NCI-H2227 treated with DMSO at 0.1 percent for 48 hours (cell line): ENCODE results near the gene MRS2.
A peak's percentile ranks its signal among the peaks of the same experiment; 100 is the strongest.
"Not testable (repeated sequence)": the region's sequence is repeated elsewhere in the genome, so short reads cannot be mapped to it uniquely, and the experiment has no call there.

Experiments used
- DNase-seq: peaks from one replicate; lab custom pipeline; 2025; lab: John Stamatoyannopoulos, UW

The MRS2 gene, protein sequence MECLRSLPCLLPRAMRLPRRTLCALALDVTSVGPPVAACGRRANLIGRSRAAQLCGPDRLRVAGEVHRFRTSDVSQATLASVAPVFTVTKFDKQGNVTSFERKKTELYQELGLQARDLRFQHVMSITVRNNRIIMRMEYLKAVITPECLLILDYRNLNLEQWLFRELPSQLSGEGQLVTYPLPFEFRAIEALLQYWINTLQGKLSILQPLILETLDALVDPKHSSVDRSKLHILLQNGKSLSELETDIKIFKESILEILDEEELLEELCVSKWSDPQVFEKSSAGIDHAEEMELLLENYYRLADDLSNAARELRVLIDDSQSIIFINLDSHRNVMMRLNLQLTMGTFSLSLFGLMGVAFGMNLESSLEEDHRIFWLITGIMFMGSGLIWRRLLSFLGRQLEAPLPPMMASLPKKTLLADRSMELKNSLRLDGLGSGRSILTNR

DNA sequence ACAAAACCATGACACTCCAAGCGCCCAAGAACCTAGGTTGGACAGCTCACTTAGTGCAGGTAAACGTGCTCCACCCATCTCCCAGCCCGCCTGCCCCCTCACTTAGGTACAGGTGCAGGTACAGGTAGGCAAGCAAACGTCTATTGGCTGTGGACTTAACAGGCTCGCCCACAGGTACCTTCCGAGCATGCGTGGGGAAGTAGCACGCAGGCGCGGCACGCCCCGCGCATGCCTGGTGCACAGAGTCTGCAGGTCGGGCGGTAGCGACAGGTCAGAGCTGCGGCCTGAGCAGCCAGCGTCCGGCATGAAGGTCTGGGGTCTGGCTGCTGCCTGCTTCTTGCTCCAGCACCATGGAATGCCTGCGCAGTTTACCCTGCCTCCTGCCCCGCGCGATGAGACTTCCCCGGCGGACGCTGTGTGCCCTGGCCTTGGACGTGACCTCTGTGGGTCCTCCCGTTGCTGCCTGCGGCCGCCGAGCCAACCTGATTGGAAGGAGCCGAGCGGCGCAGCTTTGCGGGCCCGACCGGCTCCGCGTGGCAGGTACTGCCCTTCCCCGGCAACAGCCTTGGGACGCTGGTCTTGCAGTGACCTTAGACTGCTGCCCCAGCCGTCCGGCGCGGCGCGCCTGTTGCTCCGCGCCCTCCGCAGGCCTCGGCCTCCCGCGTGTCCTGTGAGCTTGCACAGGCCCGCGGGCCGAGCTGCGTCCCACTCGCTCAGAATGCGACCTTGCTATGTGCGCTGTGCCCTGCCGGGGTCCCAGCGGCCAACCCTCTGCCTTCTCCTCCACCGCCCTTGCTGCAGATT lies at the start of gene MRS2:
TSS of gene MRS2 (plus strand) at position 240 of the 804 bp plus-strand sequence. CDS start at position 351, 111 bp downstream.
- DNase-seq: peak; percentile 66

DNA sequence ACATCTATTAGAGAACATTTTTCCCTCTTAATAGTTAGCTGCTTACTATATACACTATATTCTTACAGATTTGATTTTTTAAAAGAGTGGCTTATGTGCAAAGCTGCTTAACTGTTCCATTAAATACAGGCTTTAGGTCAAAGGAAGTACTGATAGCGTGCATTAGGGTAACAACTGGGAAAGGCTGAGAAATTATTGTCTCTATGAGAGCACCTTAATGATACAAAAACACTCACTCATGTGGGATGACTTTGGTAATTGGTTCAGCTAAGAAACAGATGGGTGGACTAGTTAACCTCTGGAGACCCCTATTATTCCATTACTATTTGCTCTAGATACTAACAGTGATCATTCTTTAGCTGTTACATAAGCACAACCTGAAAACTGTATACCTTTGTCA lies 48.9 kb upstream of the MRS2 start:
- peak; percentile 17 for DNase-seq

DNA sequence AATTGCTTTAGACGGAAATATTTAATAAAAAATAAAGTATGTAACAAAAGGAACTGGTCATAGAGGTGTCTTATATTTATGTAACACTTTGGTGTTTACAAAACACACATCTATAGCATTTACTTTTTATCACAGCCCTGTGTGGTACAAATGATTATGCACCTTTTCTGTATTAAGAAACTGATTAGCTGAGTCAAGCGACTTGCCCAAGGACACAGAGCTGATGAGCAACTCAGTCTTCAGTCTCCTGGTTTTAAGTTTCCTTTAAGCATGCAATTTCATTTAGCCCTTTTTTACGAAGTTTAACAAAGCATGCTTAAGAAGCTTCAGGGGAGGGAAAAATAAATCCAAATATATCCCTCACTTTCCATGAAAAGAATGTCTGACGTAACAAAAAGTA lies 47.3 kb upstream of the MRS2 start:
- DNase-seq: no peak

DNA sequence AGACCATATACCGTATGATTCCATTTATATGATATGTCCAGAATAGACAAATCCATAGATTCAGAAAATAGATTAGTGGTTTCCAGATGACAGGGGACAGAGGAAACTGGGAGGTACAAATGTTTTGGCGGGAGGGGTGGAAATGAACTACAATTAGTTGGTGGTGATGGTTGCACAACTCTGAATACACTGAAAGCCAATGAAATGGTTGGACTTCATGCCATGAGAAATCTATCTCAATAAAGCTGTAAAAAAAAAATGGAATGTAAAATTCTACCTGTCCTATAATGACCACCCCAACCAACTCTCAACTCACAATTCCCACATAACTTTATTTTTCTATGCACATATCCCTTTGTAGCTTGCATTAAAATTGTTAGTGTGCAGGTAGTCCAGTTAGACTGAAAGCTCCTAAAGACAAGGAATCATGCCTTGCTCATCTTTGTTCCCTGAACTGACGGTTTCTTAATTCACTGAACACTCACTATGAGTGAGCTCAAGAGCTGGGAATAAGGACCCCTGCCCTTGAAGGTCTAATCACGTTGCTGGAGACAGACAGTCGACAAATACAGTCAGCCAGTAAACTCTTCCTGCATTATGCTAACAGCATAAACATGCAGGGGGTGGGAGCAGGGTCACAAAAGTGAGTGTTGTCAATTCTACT lies 46.3 kb upstream of the MRS2 start:
- peak; percentile 57 for DNase-seq

DNA sequence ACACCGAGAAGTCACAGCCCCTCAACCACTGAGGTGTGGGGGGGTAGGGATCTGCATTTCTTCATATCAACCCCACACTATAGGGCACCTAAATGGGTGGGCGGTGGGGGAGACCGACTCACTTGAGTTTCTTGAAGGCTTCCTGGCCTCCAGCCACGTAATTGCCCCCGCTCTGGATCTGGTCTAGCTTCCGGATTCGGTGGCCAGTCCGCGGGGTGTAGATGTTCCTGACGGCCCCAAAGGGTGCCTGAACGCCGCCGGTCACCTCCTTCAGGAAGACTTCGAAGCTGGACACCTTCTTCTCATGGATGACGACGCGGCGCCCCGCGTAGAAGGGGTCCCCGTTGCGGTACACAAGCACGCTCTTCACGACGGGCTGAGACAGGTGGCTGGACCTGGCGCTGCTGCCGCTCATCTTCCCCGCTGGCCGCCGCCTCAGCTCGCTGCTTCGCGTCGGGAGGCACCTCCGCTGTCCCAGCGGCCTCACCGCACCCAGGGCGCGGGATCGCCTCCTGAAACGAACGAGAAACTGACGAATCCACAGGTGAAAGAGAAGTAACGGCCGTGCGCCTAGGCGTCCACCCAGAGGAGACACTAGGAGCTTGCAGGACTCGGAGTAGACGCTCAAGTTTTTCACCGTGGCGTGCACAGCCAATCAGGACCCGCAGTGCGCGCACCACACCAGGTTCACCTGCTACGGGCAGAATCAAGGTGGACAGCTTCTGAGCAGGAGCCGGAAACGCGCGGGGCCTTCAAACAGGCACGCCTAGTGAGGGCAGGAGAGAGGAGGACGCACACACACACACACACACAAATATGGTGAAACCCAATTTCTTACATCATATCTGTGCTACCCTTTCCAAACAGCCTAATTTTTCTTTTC lies 45.2 kb upstream of the MRS2 start, which contains the start of gene DCDC2:
TSS of gene DCDC2 (minus strand) at position 724 of the 883 bp plus-strand sequence. CDS start at position 415, 309 bp downstream.
- DNase-seq: peak; percentile 50

DNA sequence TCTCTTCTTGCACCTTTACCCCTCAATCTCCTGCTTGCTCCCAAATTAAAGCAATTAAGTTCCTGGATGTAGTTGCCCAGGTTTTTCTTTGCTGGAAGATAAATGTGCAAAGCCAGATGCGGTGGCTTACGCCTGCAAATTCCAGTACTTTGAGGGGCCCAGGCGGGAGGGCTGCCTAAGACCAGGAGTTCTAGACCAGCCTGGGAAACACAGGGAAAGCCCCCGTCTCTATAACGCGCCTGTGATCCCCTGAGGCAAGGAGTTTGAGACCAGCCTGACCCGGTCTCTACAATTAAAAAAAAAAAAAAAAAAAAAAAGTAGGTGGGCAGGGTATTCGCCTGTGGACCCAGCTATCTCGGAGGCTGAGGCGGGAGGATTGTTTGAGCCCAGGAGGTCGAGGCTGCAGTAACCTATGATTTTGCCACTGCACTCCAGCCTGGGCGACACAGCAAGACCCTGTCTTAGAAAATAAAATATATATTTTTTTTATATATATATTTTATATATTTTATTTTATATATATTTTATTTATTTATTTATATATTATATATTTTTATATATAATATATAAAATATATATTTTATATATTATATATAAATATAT lies 44.4 kb upstream of the MRS2 start:
- no peak for DNase-seq

DNA sequence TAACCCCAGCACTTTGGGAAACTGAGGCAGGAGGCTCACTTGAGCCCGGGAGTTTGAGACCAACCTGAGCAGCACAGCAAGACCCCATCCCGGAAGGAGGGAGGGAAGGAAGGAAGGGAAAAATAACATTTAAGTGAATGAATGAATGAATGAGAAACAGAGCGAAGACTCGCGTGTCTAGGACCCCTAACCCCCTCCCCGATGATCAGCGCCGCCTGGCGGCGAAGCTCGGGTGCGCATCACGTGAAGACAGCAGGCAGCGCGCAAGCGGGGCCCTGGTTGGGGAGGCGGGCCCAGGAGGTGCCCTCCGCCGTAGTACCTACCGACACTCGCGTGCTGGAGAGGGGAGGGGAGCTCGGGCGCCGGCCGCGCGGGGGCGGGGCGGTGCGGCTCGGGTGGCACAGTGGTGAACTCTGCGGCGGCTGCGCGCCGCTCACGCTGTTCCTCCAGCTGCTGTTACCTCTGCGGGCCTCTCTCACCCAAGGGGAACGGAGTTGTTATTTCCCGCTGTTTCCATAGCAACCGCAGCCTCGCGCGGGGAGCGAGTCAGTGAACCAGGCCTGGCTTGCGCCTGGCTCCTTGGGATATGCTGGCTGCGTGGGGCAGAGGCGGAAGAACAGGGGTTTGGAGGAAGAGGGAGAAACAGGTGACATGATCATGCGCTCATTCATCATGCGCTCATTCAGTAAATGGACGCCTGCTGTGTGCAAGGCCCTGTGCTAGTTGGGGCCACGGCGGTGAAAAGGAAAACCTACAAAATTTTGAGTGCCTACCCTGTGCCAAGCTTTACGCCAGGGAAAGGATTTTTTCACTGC lies 42.9 kb upstream of the MRS2 start:
- peak; percentile 96 for DNase-seq

DNA sequence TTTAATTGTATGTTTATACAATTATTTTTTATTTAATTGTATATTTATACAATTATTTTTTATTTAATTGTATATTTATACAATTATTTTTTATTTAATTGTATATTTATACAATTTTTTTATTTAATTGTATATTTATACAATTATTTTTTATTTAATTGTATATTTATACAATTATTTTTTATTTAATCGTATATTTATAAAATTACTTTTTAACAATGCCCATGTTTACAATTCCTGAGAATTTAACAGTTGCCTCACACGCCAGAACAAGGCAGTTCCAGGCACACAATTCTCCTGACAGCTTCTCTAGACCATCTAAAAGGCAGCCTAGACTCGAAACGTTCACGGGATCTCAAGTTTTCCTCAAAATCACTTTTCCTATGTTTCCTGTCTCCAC lies 40.4 kb upstream of the MRS2 start:
- DNase-seq: not testable (repeated sequence)

DNA sequence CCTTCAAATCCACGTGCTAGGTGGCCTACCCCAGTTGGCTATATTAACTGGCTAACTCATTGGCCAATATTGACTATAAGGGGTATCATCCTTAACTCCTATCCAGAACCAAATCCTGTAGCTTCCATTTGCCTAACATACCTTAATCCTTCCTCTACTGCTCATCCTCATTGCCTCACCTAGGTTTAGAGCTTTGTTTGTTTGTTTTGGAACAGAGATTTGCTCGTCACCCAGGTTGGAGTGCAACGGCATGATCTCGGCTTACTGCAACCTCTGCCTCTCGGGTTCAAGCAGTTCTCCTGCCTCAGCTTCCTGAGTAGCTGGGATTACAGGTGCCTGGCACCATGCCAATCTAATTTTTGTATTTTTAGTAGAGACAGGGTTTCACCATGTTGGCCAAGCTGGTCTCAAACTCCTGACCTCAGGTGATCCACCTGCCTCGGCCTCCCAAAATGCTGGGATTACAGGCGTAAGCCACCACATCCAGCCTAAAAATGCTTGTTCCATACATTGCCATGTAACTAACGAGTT lies 37.6 kb upstream of the MRS2 start:
- DNase-seq: not testable (repeated sequence)

DNA sequence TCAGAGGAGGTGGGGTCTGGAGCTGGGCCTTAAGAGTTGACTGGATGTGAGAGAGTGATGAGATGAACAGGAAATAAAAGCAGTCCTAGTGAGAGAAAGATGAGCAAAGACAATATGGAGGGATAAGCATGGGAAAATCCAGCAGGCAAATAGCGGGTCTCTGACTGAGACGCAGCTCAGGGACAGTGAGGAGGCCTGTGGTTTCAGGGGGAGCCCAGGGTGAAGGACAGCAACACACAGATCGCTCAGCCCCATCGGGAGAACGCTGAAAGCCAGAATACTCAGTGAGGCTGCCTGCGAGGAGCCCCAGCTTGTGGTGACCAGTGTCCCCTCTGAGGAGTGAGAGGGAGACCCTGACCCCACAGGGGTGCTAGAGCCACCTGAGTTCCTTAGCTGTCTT lies 28.1 kb upstream of the MRS2 start:
- DNase-seq: no peak

DNA sequence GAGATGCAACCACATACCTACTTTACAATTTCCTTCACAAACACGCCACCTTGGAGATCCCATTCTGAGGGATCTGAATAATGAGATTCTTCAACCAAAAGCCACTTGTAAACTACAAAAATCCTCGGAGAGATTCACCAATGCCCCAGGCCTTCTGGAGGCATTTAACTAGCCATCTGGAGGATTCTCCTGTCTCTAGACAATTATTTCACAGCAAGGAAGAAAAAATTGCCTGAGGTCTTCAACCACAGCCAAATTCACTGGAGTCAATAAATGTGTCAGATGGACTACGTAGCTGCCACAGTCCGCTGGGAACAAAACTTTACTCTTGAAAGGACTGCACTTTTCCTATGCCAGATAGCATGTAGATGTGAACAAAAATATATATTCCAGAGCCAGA lies 25.9 kb upstream of the MRS2 start:
- no peak for DNase-seq

DNA sequence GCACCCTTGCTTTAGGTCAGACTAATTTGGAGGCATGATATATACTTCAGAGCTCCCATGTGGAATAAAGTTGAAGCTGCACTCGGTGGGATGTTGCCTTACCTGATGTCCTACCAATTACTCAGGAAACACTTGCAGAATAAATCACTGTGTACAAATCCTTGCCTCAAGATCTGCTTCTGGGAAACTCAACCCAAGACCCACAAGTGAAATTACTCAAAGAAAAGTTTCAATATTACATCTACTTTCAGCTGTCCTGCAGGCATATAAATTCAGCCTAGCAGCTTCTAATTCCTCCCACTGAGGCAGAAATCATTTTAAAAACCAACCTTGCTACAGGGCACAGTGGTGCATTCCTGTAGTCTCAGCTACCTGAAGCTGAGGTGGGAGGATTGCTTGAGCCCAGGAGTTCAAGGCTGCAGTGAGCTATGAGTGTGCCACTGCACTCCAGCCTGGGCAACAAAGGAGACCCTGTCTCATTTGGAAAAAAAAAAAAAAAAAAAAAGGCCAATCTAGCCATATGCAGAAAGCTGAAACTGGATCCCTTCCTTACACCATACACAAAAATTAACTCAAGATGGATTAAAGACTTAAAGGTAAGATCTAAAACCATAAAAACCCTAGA lies 24.2 kb upstream of the MRS2 start:
- no peak for DNase-seq

DNA sequence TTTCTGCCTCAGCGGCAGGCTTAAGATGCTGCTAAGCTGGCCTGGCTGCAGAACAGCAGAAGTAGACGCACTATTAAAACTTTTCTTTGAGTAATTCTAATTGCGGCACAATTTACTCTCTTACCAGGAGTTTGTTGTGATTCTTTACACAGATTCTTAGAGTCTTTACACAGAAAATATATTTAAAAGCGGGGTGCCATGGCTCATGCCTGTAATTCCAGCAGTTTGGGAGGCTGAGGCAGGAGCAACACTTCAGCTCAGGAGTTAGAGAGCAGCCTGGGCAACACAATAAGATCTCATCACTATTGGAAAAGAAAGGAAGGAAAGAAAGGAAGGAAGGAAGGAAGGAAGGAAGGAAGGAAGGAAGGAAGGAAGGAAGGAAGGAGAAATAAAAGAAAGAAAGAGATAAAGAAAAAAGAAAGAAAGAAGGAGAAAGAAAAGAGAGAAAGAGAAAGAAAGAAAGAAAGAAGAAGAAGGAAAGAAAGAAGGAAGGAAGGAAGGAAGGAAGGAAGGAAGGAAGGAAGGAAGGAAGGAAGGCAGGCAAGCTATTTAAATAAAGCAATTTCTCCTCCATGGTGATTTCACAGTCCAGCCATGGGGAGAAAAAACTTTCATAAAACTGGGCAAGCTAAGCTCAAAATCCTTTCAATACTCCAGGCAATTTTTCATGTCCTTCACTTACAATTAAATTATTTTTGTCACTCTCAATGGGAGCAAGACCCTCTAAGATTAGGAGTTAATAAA lies 21.1 kb upstream of the MRS2 start:
- DNase-seq: no peak

DNA sequence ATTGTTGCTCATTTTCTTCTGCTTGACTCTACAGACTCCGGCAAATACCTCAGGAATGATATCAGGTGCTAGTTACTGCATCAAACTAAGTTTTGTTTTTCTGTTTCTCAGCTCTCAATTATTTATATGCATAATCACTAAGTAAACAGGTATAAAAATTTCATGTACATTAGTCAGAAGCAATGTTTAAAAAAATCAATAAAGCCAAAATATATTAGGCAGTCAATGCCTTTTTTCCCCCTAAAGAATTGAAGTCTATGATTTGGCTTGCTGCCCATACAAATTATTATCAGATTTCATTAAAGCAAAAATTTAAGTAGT lies 20.6 kb upstream of the MRS2 start:
- DNase-seq: no peak

DNA sequence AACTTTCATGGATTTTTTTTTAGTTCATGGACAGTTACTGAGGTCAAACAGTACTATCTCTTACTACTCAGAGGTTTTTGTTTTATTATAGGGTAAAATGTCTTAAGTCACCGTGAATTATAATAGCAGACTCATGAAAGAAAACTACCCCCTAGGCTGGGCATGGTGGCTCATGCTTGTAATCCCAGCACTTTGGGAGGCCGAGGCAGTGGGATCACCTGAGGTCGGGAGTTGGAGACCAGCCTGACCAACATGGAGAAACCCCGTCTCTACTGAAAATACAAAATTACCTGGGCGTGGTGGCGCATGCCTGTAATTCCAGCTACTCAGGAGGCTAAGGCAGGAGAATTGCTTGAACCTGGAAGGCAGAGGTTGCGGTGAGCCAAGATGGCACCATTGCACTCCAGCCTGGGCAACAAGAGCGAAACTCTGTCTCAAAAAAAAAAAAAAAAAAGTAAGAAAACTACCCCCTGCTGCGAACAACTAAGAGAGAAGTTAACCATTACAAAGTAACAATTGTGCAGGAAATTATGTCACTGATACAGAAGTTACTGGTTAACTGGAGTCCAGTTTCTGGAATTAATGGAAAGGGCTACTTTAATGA lies 19.7 kb upstream of the MRS2 start:
- DNase-seq: not testable (repeated sequence)

DNA sequence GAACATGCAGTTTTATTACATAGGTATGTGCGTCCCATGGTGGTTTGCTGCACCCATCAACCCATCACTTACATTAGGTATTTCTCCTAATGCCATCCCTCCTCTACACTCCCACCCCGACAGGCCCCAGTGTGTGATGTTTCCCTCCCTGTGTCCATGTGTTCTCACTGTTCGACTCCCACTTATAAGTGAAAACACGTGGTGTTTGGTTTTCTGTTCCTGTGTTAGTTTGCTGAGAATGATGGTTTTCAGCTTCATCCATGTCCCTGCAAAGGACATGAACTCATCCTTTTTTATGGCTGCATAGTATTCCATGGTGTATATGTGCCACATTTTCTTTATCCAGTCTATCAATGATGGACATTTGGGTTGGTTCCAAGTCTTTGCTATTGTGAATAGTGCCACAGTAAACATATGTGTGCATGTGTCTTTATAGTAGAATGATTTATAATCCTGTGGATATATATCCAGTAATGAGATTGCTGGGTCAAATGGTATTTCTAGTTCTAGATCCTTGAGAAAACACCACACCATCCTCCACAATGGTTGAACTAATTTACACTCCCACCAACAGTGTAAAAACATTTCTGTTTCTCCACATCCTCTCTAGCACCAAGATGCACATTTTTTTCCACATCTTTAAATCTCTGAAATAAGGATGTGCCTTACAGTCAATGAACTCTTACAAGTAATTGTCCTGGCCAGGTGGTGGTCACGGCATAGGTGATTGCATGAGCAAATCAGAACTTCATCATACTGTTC lies 18.2 kb upstream of the MRS2 start:
- DNase-seq: not testable (repeated sequence)

DNA sequence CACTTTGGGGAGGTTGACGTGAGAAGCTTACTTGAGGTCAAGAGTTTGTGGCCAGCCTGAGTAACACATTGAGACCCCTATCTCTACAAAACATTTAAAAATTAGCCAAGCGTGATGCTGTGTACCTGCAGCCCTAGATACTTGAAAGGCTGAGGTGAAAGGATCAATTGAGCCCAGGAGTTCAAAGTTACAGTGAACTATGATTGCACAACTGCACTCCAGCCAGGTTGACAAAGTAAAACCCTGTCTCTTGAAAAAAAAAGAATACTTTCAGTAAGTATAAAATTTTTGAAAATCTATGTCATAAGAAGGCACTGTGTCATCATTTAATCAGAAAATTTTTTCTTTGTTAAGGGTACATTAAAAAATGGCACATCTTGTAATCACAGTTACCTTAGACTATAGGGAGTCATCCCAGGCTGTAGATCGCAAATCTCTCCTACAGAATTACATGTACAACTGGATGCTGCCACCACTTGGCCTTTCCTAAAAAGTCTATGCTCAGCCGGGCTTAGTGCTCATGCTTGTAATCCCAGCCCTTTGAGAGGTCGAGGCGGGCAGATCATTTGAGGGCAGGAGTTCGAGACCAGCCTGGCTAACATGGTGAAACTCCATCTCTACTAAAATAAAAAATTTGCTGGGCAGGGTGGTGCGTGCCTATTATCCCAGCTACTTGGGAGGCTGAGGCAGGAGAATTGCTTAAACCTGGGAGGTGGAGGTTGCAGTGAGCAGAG lies 17.0 kb upstream of the MRS2 start:
- no peak for DNase-seq
